HCT116 (cell line): Measurements from ENCODE around the gene DAPK1. TPM values are rescaled to one million over a fixed set of nuclear protein-coding genes. Genes with fewer than 3 reads are reported as not detected.

ENCODE experiments used
- ATAC-seq: fragments of 200-7000 bp; cut with Tn5 transposase; 2 replicates; pipeline ENCODE4 v1.9.1; 2020; ENCODE audit warnings: mild to moderate bottlenecking, moderate library complexity
- BruUV-seq: library from RNA; stranded (reverse); fragments of 400-500 nt; replicated peaks from 2 replicates; lab custom pipeline; 2021; lab: Mats Ljungman, UMichigan
- CTCF ChIA-PET: fragments of 300-600 bp; sonication (Branson Sonifier 250); formaldehyde crosslinking; loops from one replicate; lab custom pipeline; 2021; ENCODE audit warnings: antibody characterized with exemption; lab: Charles Lee
- POLR2A ChIA-PET: fragments of 300-600, 350-600 bp; sonication (Branson Sonifier 250); formaldehyde crosslinking; loops from one replicate; lab custom pipeline; 2021; ENCODE audit warnings: antibody characterized with exemption; lab: Charles Lee
- RAD21 ChIA-PET, 2 experiments: fragments of 300-600 bp; sonication (Branson Sonifier 250); formaldehyde crosslinking; loops; one replicate each; lab custom pipeline; 2023; ENCODE audit warnings: low total read pairs in 2 of 2; ENCODE audit not compliant: uncharacterized antibody in 2 of 2, unreplicated experiment in 2 of 2, low non-redundant PET in 1 of 2; lab: Charles Lee
- DNase-seq: peaks from one replicate; pipeline ENCODE4 v3.0.0-alpha.2; 2010; ENCODE audit warnings: low read depth, low spot score
- H2AFZ ChIP-seq: fragments of 200-600 bp; shearing (Covaris generic), sonication (generic); 2 replicates; pipeline ENCODE4 v1.6.1; 2017; ENCODE audit warnings: low read depth, mixed run types, mixed read lengths, antibody characterized with exemption, low read length; ENCODE audit not compliant: poor library complexity, severe bottlenecking
- H3K27ac ChIP-seq: 2 replicates; pipeline ENCODE4 v1.5.1; 2012; ENCODE audit warnings: low read depth, low read length
- H3K27me3 ChIP-seq: fragments of 200-600 bp; sonication (generic); 2 replicates; pipeline ENCODE4 v1.6.1; 2016; ENCODE audit warnings: mixed run types, low read length, mixed read lengths; ENCODE audit not compliant: insufficient read depth
- H3K36me3 ChIP-seq, 2 experiments: fragments of 200-500 bp in 1 of 2; fragments of 200-600 bp in 1 of 2; sonication (Bioruptor generic) in 1 of 2; sonication (generic) in 1 of 2; 2 replicates each; pipeline versions ENCODE4 v1.5.1 to v1.6.1; 2014 to 2016; ENCODE audit warnings: low read length in 2 of 2, inconsistent platforms in 1 of 2, mixed read lengths in 1 of 2, mixed run types in 1 of 2; ENCODE audit not compliant: insufficient read depth in 2 of 2, control insufficient read depth in 1 of 2
- H3K4me1 ChIP-seq, 2 experiments: fragments of 200-600 bp in 1 of 2; sonication (generic) in 1 of 2; 2 replicates each; pipeline versions ENCODE4 v1.5.1 to v1.6.1; 2012 to 2017; ENCODE audit warnings: low read length in 2 of 2, inconsistent platforms in 1 of 2, mild to moderate bottlenecking in 1 of 2, mixed read lengths in 1 of 2, mixed run types in 1 of 2, moderate library complexity in 1 of 2; ENCODE audit not compliant: insufficient read depth in 2 of 2, control insufficient read depth in 1 of 2
- H3K4me2 ChIP-seq: fragments of 200-600 bp; sonication (generic); 2 replicates; pipeline ENCODE4 v1.6.1; 2017; ENCODE audit warnings: mixed run types, low read length, mixed read lengths
- H3K4me3 ChIP-seq, 2 experiments: fragments of 200-600 bp in 1 of 2; sonication (generic) in 1 of 2; replicated peaks in 1 of 2; 2 replicates each; pipeline ENCODE4 v1.5.1; 2011 to 2016; ENCODE audit warnings: low read length in 2 of 2, control low read depth in 1 of 2, low read depth in 1 of 2, mild to moderate bottlenecking in 1 of 2, mixed read lengths in 1 of 2, mixed run types in 1 of 2
- H3K79me2 ChIP-seq: fragments of 200-600 bp; sonication (generic); 2 replicates; pipeline ENCODE4 v1.6.1; 2017; ENCODE audit warnings: mild to moderate bottlenecking, mixed run types, low read length, moderate library complexity, mixed read lengths; ENCODE audit not compliant: insufficient read depth
- H3K9ac ChIP-seq: fragments of 200-600 bp; sonication (generic); 2 replicates; pipeline ENCODE4 v1.6.1; 2016; ENCODE audit warnings: low read length, mixed read lengths
- H3K9me2 ChIP-seq: fragments of 200-600 bp; sonication (generic), shearing (Covaris generic); 2 replicates; pipeline ENCODE4 v1.6.1; 2017; ENCODE audit warnings: mixed run types, mild to moderate bottlenecking, moderate library complexity; ENCODE audit not compliant: insufficient read depth
- H3K9me3 ChIP-seq, 2 experiments: fragments of 200-500 bp in 1 of 2; fragments of 200-600 bp in 1 of 2; sonication (Bioruptor generic) in 1 of 2; sonication (generic) in 1 of 2; 2 replicates each; pipeline ENCODE4 v1.6.1; 2014 to 2017; ENCODE audit warnings: low read length in 2 of 2, mixed read lengths in 2 of 2, inconsistent platforms in 1 of 2, low read depth in 1 of 2, mild to moderate bottlenecking in 1 of 2, mixed run types in 1 of 2, moderate library complexity in 1 of 2; ENCODE audit not compliant: control insufficient read depth in 1 of 2, insufficient read depth in 1 of 2
- H4K20me1 ChIP-seq: fragments of 200-600 bp; sonication (generic), shearing (Covaris generic); 2 replicates; pipeline ENCODE4 v1.6.1; 2017; ENCODE audit warnings: mixed run types, mild to moderate bottlenecking, moderate library complexity; ENCODE audit not compliant: insufficient read depth
- ATF3 ChIP-seq: IDR thresholded peaks from 2 replicates; pipeline ENCODE4 v1.6.1; 2012
- CTCF ChIP-seq, 3 experiments: fragments of 200-600 bp in 1 of 3; sonication (generic) in 1 of 3; IDR thresholded peaks in 2 of 3; conservative IDR thresholded peaks in 1 of 3; 2 replicates each; pipeline ENCODE4 v1.5.1; 2012 to 2017; ENCODE audit warnings: low read depth in 2 of 3, low read length in 2 of 3, antibody characterized with exemption in 1 of 3, borderline replicate concordance in 1 of 3, control low read depth in 1 of 3, mild to moderate bottlenecking in 1 of 3, mixed read lengths in 1 of 3, mixed run types in 1 of 3, moderate library complexity in 1 of 3; ENCODE audit not compliant: insufficient read depth in 1 of 3
- EGR1 ChIP-seq: IDR thresholded peaks from 2 replicates; pipeline ENCODE4 v1.6.1; 2012; ENCODE audit warnings: low read depth
- EZH2 ChIP-seq: fragments of 200-600 bp; sonication (generic); IDR thresholded peaks from 2 replicates; pipeline ENCODE4 v1.6.1; 2017; ENCODE audit warnings: antibody characterized with exemption, mixed run types
- EZH2phosphoT487 ChIP-seq: fragments of 200-600 bp; IDR thresholded peaks from 2 replicates; pipeline ENCODE4 v1.6.1; 2018; ENCODE audit warnings: antibody characterized with exemption, borderline replicate concordance
- FOSL1 ChIP-seq: IDR thresholded peaks from 2 replicates; pipeline ENCODE4 v1.6.1; 2012; ENCODE audit warnings: low read depth
- JUND ChIP-seq: IDR thresholded peaks from 2 replicates; pipeline ENCODE4 v1.6.1; 2012
- MAX ChIP-seq: IDR thresholded peaks from 2 replicates; pipeline ENCODE4 v1.6.1; 2012
- RAD21 ChIP-seq: IDR thresholded peaks from 2 replicates; pipeline ENCODE4 v1.6.1; 2012; ENCODE audit warnings: low read depth, mild to moderate bottlenecking
- REST ChIP-seq: IDR thresholded peaks from 2 replicates; pipeline ENCODE4 v1.6.1; 2012; ENCODE audit warnings: low read depth
- SP1 ChIP-seq: IDR thresholded peaks from 2 replicates; pipeline ENCODE4 v1.6.1; 2012; ENCODE audit warnings: low read depth
- SRF ChIP-seq: IDR thresholded peaks from 2 replicates; pipeline ENCODE4 v1.6.1; 2012; ENCODE audit warnings: low read depth
- TCF7L2 ChIP-seq: IDR thresholded peaks from 2 replicates; pipeline ENCODE4 v1.7.0; 2011; ENCODE audit warnings: borderline replicate concordance, inconsistent platforms; ENCODE audit not compliant: insufficient read depth, insufficient read length; ENCODE audit errors: extremely low read depth
- YY1 ChIP-seq: IDR thresholded peaks from 2 replicates; pipeline ENCODE4 v1.6.1; 2011; ENCODE audit warnings: low read length, low read depth, moderate library complexity, mild to moderate bottlenecking; ENCODE audit not compliant: insufficient replicate concordance; ENCODE audit errors: extremely low read depth
- ZBTB33 ChIP-seq: IDR thresholded peaks from 2 replicates; pipeline ENCODE4 v1.6.1; 2011; ENCODE audit warnings: mild to moderate bottlenecking, low read length, moderate library complexity; ENCODE audit not compliant: insufficient replicate concordance; ENCODE audit errors: extremely low read depth
- ZNF274 ChIP-seq: fragments of 200-500 bp; sonication (Bioruptor generic); IDR thresholded peaks from 2 replicates; pipeline ENCODE4 v1.6.1; 2014; ENCODE audit warnings: mild to moderate bottlenecking, low read depth, low read length, inconsistent platforms
- intact Hi-C: fragments of 100-400 bp; cut with micrococcal nuclease; formaldehyde crosslinking; loops from 2 replicates; pipeline ENCODE4 v1.10.0; 2022
- total RNA-seq: library from RNA; stranded (reverse); gene quantifications from one replicate; pipeline ENCODE4 v1.2.1, GENCODE V29; 2021; ENCODE audit not compliant: unreplicated experiment

Gene DAPK1
- total RNA-seq, 1 experiment from 2014 or later: 5.6 TPM

GRCh38 chr9:87502391-87503221 is 4.9 kb downstream of the DAPK1 start (continued):
- TF ChIP-seq EZH2phosphoT487 (no peak), ZNF274 (no peak), SRF (no peak), TCF7L2 (no peak), RAD21 (no peak)

GRCh38 chr9:87503430-87503829 is 5.8 kb downstream of the DAPK1 start:
- no peak for TF ChIP-seq YY1
- no peak for TF ChIP-seq FOSL1
- TF ChIP-seq CTCF (IDR thresholded peaks at IDR 0.05 in 2 of 3, conservative IDR thresholded peaks at IDR 0.05 in 1 of 3; ENCODE audit: borderline replicate concordance in 1 of 3, insufficient read depth in 1 of 3, low read depth in 2 of 3, low read length in 2 of 3): no peak
- no peak for TF ChIP-seq ATF3
- no peak for TF ChIP-seq MAX
- TF ChIP-seq ZBTB33: no peak
- no peak for TF ChIP-seq JUND
- TF ChIP-seq SP1: no peak
- no peak for TF ChIP-seq EGR1
- no peak for TF ChIP-seq REST
- TF ChIP-seq EZH2phosphoT487: no peak
- TF ChIP-seq SRF: no peak
- no peak for TF ChIP-seq EZH2
- ChIA-PET CTCF (no interaction called here), POLR2A (no interaction called here), RAD21 (no interaction called here)
- H3K4me2 ChIP-seq: no peak overlapping the region
- no peak for ATAC-seq
- no peaks in the 10 kb centered on the region for H3K36me3 ChIP-seq
- DNase-seq: no peak
- no peak overlapping the region for H3K4me3 ChIP-seq
- H2AFZ ChIP-seq: no peak overlapping the region
- no peak overlapping the region for H3K9ac ChIP-seq
- no peaks in the 10 kb centered on the region for H4K20me1 ChIP-seq
- H3K9me3 ChIP-seq: no peaks in the 10 kb centered on the region
- no peaks in the 10 kb centered on the region for H3K79me2 ChIP-seq
- no peaks in the 10 kb centered on the region for H3K27me3 ChIP-seq
- BruUV-seq: no TSS peak
- H3K4me1 ChIP-seq: peaks cover 3 to 17% of the 10 kb centered on the region in 2 experiments; a peak in 3 of 4 replicates
- no peak overlapping the region for H3K27ac ChIP-seq
- intact Hi-C loops: no loop called here
- no peaks in the 10 kb centered on the region for H3K9me2 ChIP-seq
